H1 (cell line): Measurements from ENCODE around the gene ZNF618. TPM values are rescaled to one million over a fixed set of nuclear protein-coding genes. Genes with fewer than 3 reads are reported as not detected.

Experiments
- CTCF ChIA-PET: fragments of 300-600 bp; sonication (Branson Sonifier 250); formaldehyde crosslinking; loops from one replicate; lab custom pipeline; 2021; ENCODE audit not compliant: partially characterized antibody; lab: Charles Lee
- POLR2A ChIA-PET: fragments of 300-600 bp; sonication (Branson Sonifier 250); formaldehyde crosslinking; loops from one replicate; lab custom pipeline; 2021; ENCODE audit warnings: inconsistent platforms; ENCODE audit not compliant: partially characterized antibody; lab: Charles Lee
- DNase-seq, 2 experiments: peaks; one replicate each; pipeline versions ENCODE4 v3.0.0 to v3.0.0-alpha.2; 2010 to 2022; ENCODE audit warnings: low spot score in 2 of 2, low read depth in 1 of 2, mixed read lengths in 1 of 2
- FAIRE-seq: peaks from 2 replicates; lab custom pipeline; 2011; peaks lifted over from hg19 to GRCh38; lab: Jason Lieb, UNC
- H2AFZ ChIP-seq: 2 replicates; pipeline ENCODE4 v1.8.1; 2012; ENCODE audit warnings: low read length, inconsistent platforms
- H2AK5ac ChIP-seq: 2 replicates; pipeline ENCODE4 v1.6.1; 2013; ENCODE audit warnings: low read depth, low read length
- H2BK120ac ChIP-seq: replicated peaks from 2 replicates; pipeline ENCODE3; 2013; ENCODE audit warnings: low read depth, low read length, inconsistent platforms
- H2BK12ac ChIP-seq: 2 replicates; pipeline ENCODE4 v1.6.1; 2013; ENCODE audit warnings: low read depth, low read length
- H2BK15ac ChIP-seq: 2 replicates; pipeline ENCODE4 v1.6.1; 2013; ENCODE audit warnings: low read length
- H2BK20ac ChIP-seq: 2 replicates; pipeline ENCODE4 v1.6.1; 2013; ENCODE audit warnings: low read length
- H2BK5ac ChIP-seq: 2 replicates; pipeline ENCODE4 v1.6.1; 2013; ENCODE audit warnings: low read depth, low read length
- H3K14ac ChIP-seq: 2 replicates; pipeline ENCODE4 v1.6.1; 2013; ENCODE audit warnings: inconsistent platforms; ENCODE audit not compliant: insufficient read length
- H3K18ac ChIP-seq: 2 replicates; pipeline ENCODE4 v1.6.1; 2013; ENCODE audit warnings: low read length; ENCODE audit errors: extremely low read depth
- H3K23ac ChIP-seq: 2 replicates; pipeline ENCODE4 v1.6.1; 2013; ENCODE audit warnings: inconsistent platforms; ENCODE audit not compliant: insufficient read length
- H3K23me2 ChIP-seq: 2 replicates; pipeline ENCODE4 v1.6.1; 2013; ENCODE audit warnings: low read depth, low read length
- H3K27ac ChIP-seq: 2 replicates; pipeline ENCODE4 v1.6.1; 2011; ENCODE audit warnings: low read depth, low read length, inconsistent platforms
- H3K27me3 ChIP-seq, 4 experiments: replicated peaks in 1 of 4; 1 replicate in 1 of 4; 2 replicates in 3 of 4; pipeline versions ENCODE4 v1.6.1 to v1.8.1; 2011 to 2013; ENCODE audit warnings: low read length in 3 of 4, mild to moderate bottlenecking in 3 of 4, inconsistent platforms in 2 of 4, mixed read lengths in 2 of 4, moderate library complexity in 1 of 4; ENCODE audit not compliant: control insufficient read depth in 3 of 4, insufficient read depth in 3 of 4; ENCODE audit errors: extremely low read depth in 1 of 4
- H3K36me3 ChIP-seq, 4 experiments: 2 replicates each; pipeline versions ENCODE4 v1.6.1 to v1.8.1; 2011 to 2013; ENCODE audit warnings: mild to moderate bottlenecking in 4 of 4, low read length in 3 of 4, moderate library complexity in 2 of 4, control low read depth in 1 of 4, inconsistent platforms in 1 of 4; ENCODE audit not compliant: insufficient read depth in 4 of 4, control insufficient read depth in 2 of 4
- H3K4ac ChIP-seq: replicated peaks from 2 replicates; pipeline ENCODE3; 2013; ENCODE audit warnings: low read length, low read depth, mixed read lengths, inconsistent platforms; ENCODE audit not compliant: insufficient read length
- H3K4me1 ChIP-seq, 4 experiments: replicated peaks in 1 of 4; 1 replicate in 1 of 4; 2 replicates in 3 of 4; pipeline versions ENCODE4 v1.6.1 to v1.8.1; 2011 to 2013; ENCODE audit warnings: low read length in 3 of 4, inconsistent platforms in 2 of 4, mixed read lengths in 1 of 4; ENCODE audit not compliant: insufficient read depth in 4 of 4, control insufficient read depth in 3 of 4
- H3K4me2 ChIP-seq, 2 experiments: 2 replicates each; pipeline versions ENCODE4 v1.6.1 to v1.8.1; 2011 to 2013; ENCODE audit warnings: low read depth in 2 of 2, low read length in 2 of 2, control low read depth in 1 of 2, inconsistent platforms in 1 of 2, mild to moderate bottlenecking in 1 of 2; ENCODE audit not compliant: insufficient read depth in 1 of 2
- H3K4me3 ChIP-seq, 4 experiments: fragments of 200-600, 300-600 bp in 1 of 4; sonication (generic), shearing (Covaris generic), sonication (Bioruptor Twin) in 1 of 4; 2 replicates each; pipeline versions ENCODE4 v1.5.1 to v1.8.1; 2011 to 2016; ENCODE audit warnings: low read length in 4 of 4, low read depth in 3 of 4, control low read depth in 2 of 4, inconsistent platforms in 2 of 4, mild to moderate bottlenecking in 2 of 4, mixed read lengths in 1 of 4, moderate library complexity in 1 of 4; ENCODE audit not compliant: insufficient read depth in 2 of 4; ENCODE audit errors: extremely low read depth in 1 of 4
- H3K56ac ChIP-seq: replicated peaks from 2 replicates; pipeline ENCODE3; 2013; ENCODE audit warnings: low read depth, mild to moderate bottlenecking, mixed read lengths, low read length, inconsistent platforms; ENCODE audit not compliant: insufficient read length
- H3K79me1 ChIP-seq: 2 replicates; pipeline ENCODE4 v1.6.1; 2013; ENCODE audit warnings: low read depth, low read length, control low read depth
- H3K79me2 ChIP-seq, 2 experiments: 2 replicates each; pipeline versions ENCODE4 v1.6.1 to v1.8.1; 2012 to 2013; ENCODE audit warnings: low read length in 2 of 2, mild to moderate bottlenecking in 2 of 2, inconsistent platforms in 1 of 2; ENCODE audit not compliant: insufficient read depth in 2 of 2, control insufficient read depth in 1 of 2
- H3K9ac ChIP-seq, 4 experiments: replicated peaks in 1 of 4; 1 replicate in 1 of 4; 2 replicates in 3 of 4; pipeline versions ENCODE4 v1.6.1 to v1.8.1; 2011 to 2013; ENCODE audit warnings: low read depth in 3 of 4, low read length in 3 of 4, control low read depth in 2 of 4, mild to moderate bottlenecking in 2 of 4, moderate library complexity in 2 of 4, inconsistent platforms in 1 of 4; ENCODE audit errors: extremely low read depth in 1 of 4
- H3K9me3 ChIP-seq, 2 experiments: 2 replicates each; pipeline versions ENCODE4 v1.6.1 to v1.8.1; 2012 to 2013; ENCODE audit warnings: mild to moderate bottlenecking in 2 of 2, moderate library complexity in 2 of 2, control low read depth in 1 of 2, inconsistent platforms in 1 of 2, low read depth in 1 of 2, low read length in 1 of 2, mixed read lengths in 1 of 2; ENCODE audit not compliant: insufficient read depth in 2 of 2
- H4K20me1 ChIP-seq, 2 experiments: replicated peaks in 1 of 2; 2 replicates each; pipeline versions ENCODE3 to v1.8.1; 2011 to 2013; ENCODE audit warnings: inconsistent platforms in 2 of 2, low read length in 2 of 2, mild to moderate bottlenecking in 1 of 2; ENCODE audit not compliant: insufficient read depth in 2 of 2, control insufficient read depth in 1 of 2
- H4K5ac ChIP-seq: 2 replicates; pipeline ENCODE4 v1.6.1; 2013; ENCODE audit warnings: low read length, low read depth, mixed read lengths, inconsistent platforms; ENCODE audit not compliant: insufficient read length
- H4K8ac ChIP-seq: 2 replicates; pipeline ENCODE4 v1.8.0; 2013; ENCODE audit warnings: mild to moderate bottlenecking, moderate library complexity, low read length, inconsistent platforms; ENCODE audit not compliant: insufficient read depth; ENCODE audit errors: extremely low read depth
- H4K91ac ChIP-seq: replicated peaks from 2 replicates; pipeline ENCODE3; 2013; ENCODE audit warnings: low read length, mixed read lengths, inconsistent platforms; ENCODE audit not compliant: insufficient read length
- BRCA1 ChIP-seq: IDR thresholded peaks from 2 replicates; pipeline ENCODE4 v1.6.1; 2012; ENCODE audit warnings: low read depth, low read length, improper control_type of control experiment
- CHD1 ChIP-seq: IDR thresholded peaks from 2 replicates; pipeline ENCODE4 v1.6.1; 2012; ENCODE audit warnings: low read depth, low read length, improper control_type of control experiment
- CTBP2 ChIP-seq: IDR thresholded peaks from 2 replicates; pipeline ENCODE4 v1.7.0; 2011; ENCODE audit warnings: borderline replicate concordance, mild to moderate bottlenecking, moderate library complexity, mixed read lengths, low read length; ENCODE audit not compliant: insufficient read depth, insufficient read length
- EP300 ChIP-seq, 2 experiments: IDR thresholded peaks; 1 replicate in 1 of 2; 2 replicates in 1 of 2; pipeline ENCODE4 v1.6.1; 2011 to 2012; ENCODE audit warnings: low read depth in 2 of 2, low read length in 2 of 2, mild to moderate bottlenecking in 2 of 2, borderline replicate concordance in 1 of 2, inconsistent platforms in 1 of 2, moderate library complexity in 1 of 2
- GABPA ChIP-seq: IDR thresholded peaks from 2 replicates; pipeline ENCODE4 v1.6.1; 2011; ENCODE audit warnings: mild to moderate bottlenecking, low read length, moderate library complexity, borderline replicate concordance; ENCODE audit not compliant: insufficient read depth
- HDAC6 ChIP-seq: IDR thresholded peaks from one replicate; pipeline ENCODE4 v1.7.1; 2012; ENCODE audit warnings: low read depth, mild to moderate bottlenecking, inconsistent platforms, low read length, moderate library complexity
- SIN3A ChIP-seq, 2 experiments: IDR thresholded peaks in 1 of 2; conservative IDR thresholded peaks in 1 of 2; 2 replicates each; pipeline ENCODE4 v1.6.1; 2011 to 2012; ENCODE audit warnings: low read length in 2 of 2, improper control_type of control experiment in 1 of 2, low read depth in 1 of 2, mild to moderate bottlenecking in 1 of 2
- TAF7 ChIP-seq: optimal IDR thresholded peaks from 2 replicates; pipeline ENCODE3; 2011; ENCODE audit warnings: low read depth, mild to moderate bottlenecking, inconsistent platforms, low read length, moderate library complexity, borderline replicate concordance
- polyA plus RNA-seq, 7 experiments: library from polyadenylated mRNA; depleted of rRNA in 3 of 7; stranded (reverse) in 5 of 7; unstranded in 2 of 7; fragments of >200 nt in 5 of 7; fragments of 200-250 nt in 2 of 7; gene quantifications; 1 replicate in 5 of 7; 2 replicates in 1 of 7; 4 replicates in 1 of 7; pipeline versions ENCODE4 v1.2.1 to v1.2.3, GENCODE V29; 2011 to 2013; ENCODE audit warnings: missing spikeins in 2 of 7, mixed read lengths in 2 of 7
- total RNA-seq: library from RNA; stranded (reverse); fragmentation: NEBNext Ultra II Directional; extraction: Animal tissue kit (Norgen Biotek cat#: 25700); gene quantifications from 2 replicates; pipeline ENCODE4 v1.2.1, GENCODE V29; 2021
- TF ChIP-seq, protein P1 (sequence below): IDR thresholded peaks from 2 replicates; pipeline ENCODE4 v1.6.1; 2011; ENCODE audit warnings: low read length, improper control_type of control experiment
- TF ChIP-seq, protein P2 (sequence below): IDR thresholded peaks from 2 replicates; pipeline ENCODE4 v1.6.1; 2012; ENCODE audit warnings: inconsistent platforms

Gene ZNF618
- total and polyA plus RNA-seq, 2 of the 8 experiments (the other 6 are each of a cell fraction or from before 2014, with no cell fraction given), result 9.6 to 28.5 TPM

DNA sequence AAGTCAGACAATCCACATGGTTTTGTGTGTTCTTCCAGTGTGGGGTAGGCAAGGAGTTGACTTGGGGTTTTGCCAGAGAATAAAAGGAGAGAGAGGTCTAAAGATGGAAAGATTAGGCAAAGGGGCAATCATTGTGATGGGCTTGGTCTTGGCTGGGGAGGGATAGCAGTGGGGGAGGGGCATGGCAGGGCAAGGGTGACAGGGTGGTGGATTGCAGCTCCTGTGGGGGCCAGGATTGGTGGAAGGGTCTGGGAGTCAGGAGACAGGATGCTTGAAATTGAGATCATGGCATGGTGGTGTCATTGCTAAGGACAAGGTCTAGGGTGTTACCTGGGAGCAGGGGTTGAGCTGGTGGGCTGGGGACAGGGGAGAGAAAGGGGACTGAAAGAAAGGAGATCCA is 57.6 kb downstream of the ZNF618 start:
- H3K4ac ChIP-seq, result no peak overlapping the region
- no peak overlapping the region for H3K56ac ChIP-seq
- H2BK20ac ChIP-seq, result no peak overlapping the region
- no peak overlapping the region for H3K4me2 ChIP-seq
- no peak overlapping the region for H4K5ac ChIP-seq
- H3K27ac ChIP-seq, result no peak overlapping the region
- no peaks in the 10 kb centered on the region; the same call in 1 of the 2 replicates for H3K23me2 ChIP-seq
- H3K36me3 ChIP-seq, result no peaks in the 10 kb centered on the region
- H2AK5ac ChIP-seq, result no peak overlapping the region
- POLR2A ChIA-PET, result interaction anchor here (1.3 kb wide), 1 partner anchor 52 kb away, joined by 3 read pairs; no protein-coding TSS in a partner anchor
- peaks cover 11% of the 10 kb centered on the region for H3K79me1 ChIP-seq
- H2BK120ac ChIP-seq, result no peak overlapping the region
- DNase-seq (no peak), FAIRE-seq (no peak)
- no peak overlapping the region for H2BK5ac ChIP-seq
- no peak overlapping the region for H3K4me3 ChIP-seq
- no peak overlapping the region for H4K8ac ChIP-seq
- peaks cover 0 to 2% of the 10 kb centered on the region in 2 experiments; a peak in 1 of 4 replicates for H3K9me3 ChIP-seq
- H3K18ac ChIP-seq, result no peak overlapping the region
- H3K9ac ChIP-seq, result no peak overlapping the region
- no peak overlapping the region for H3K14ac ChIP-seq
- H2BK15ac ChIP-seq, result no peak overlapping the region
- H3K4me1 ChIP-seq, result peaks cover 0 to 4% (median 3%) of the 10 kb centered on the region in 4 experiments; a peak in 5 of 7 replicates
- H4K91ac ChIP-seq, result no peak overlapping the region
- H3K79me2 ChIP-seq, result peaks cover 3 to 41% of the 10 kb centered on the region in 2 experiments; a peak in 3 of 4 replicates
- CTCF ChIA-PET, result interaction anchor here (0.6 to 1.2 kb wide), 5 partner anchors 10 to 78 kb away, joined by 3 to 5 read pairs (median 3); no protein-coding TSS in a partner anchor
- peaks cover 4 to 11% of the 10 kb centered on the region in 2 experiments for H4K20me1 ChIP-seq
- no peaks in the 10 kb centered on the region for H3K27me3 ChIP-seq
- no peak overlapping the region for H2AFZ ChIP-seq
- H2BK12ac ChIP-seq, result no peak overlapping the region
- no peak overlapping the region for H3K23ac ChIP-seq
- no peak for TF ChIP-seq SIN3A (conservative IDR thresholded peaks at IDR 0.05 in 1 of 2, IDR thresholded peaks at IDR 0.05 in 1 of 2; ENCODE audit: low read depth in 1 of 2, low read length in 2 of 2)
- TF ChIP-seq, protein P1, sequence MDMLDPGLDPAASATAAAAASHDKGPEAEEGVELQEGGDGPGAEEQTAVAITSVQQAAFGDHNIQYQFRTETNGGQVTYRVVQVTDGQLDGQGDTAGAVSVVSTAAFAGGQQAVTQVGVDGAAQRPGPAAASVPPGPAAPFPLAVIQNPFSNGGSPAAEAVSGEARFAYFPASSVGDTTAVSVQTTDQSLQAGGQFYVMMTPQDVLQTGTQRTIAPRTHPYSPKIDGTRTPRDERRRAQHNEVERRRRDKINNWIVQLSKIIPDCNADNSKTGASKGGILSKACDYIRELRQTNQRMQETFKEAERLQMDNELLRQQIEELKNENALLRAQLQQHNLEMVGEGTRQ, result no peak
- TF ChIP-seq GABPA, result no peak
- no peak for TF ChIP-seq CTBP2
- TF ChIP-seq BRCA1, result no peak
- TF ChIP-seq, protein P2, sequence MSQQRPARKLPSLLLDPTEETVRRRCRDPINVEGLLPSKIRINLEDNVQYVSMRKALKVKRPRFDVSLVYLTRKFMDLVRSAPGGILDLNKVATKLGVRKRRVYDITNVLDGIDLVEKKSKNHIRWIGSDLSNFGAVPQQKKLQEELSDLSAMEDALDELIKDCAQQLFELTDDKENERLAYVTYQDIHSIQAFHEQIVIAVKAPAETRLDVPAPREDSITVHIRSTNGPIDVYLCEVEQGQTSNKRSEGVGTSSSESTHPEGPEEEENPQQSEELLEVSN, result no peak
- no peak for TF ChIP-seq EP300 (IDR thresholded peaks at IDR 0.05; ENCODE audit: borderline replicate concordance in 1 of 2, low read depth in 2 of 2, low read length in 2 of 2)
- TF ChIP-seq TAF7, result no peak
- TF ChIP-seq HDAC6, result no peak
- TF ChIP-seq CHD1, result no peak
